Choroid plexus epithelial cell (primary cell): ENCODE data around the gene GALNT14.

Experiments used
- DNase-seq: peaks from one replicate; pipeline ENCODE4 v3.0.0-alpha.2; 2010; ENCODE audit warnings: low read depth
- H3K4me3 ChIP-seq: 2 replicates; pipeline ENCODE4 v1.5.1; 2011; ENCODE audit warnings: low read depth, mild to moderate bottlenecking, control low read depth, low read length, moderate library complexity
- CTCF ChIP-seq: conservative IDR thresholded peaks from 2 replicates; pipeline ENCODE4 v1.5.1; 2011; ENCODE audit warnings: low read depth, mild to moderate bottlenecking, control low read depth, inconsistent platforms, low read length, moderate library complexity

GALNT14 gene

GRCh38 chr2:31080361-31080760 is 57.9 kb downstream of the GALNT14 start:
- no peak overlapping the region for H3K4me3 ChIP-seq
- TF ChIP-seq CTCF = no peak
- DNase-seq = no peak

- TF ChIP-seq CTCF = peak; percentile 5
- H3K4me3 ChIP-seq = no peak overlapping the region
- no peak for DNase-seq
These were observed 58.6 kb downstream of the GALNT14 start for GRCh38 chr2:31079665-31080064.

- no peak for TF ChIP-seq CTCF
- DNase-seq = no peak
- no peak overlapping the region for H3K4me3 ChIP-seq
These were observed 59.6 kb downstream of the GALNT14 start for GRCh38 chr2:31078579-31079105.

GRCh38 chr2:31078011-31078410 is 60.2 kb downstream of the GALNT14 start:
- no peak overlapping the region for H3K4me3 ChIP-seq

GRCh38 chr2:31075941-31076590 is 62.2 kb downstream of the GALNT14 start:
- no peak overlapping the region for H3K4me3 ChIP-seq
- no peak for TF ChIP-seq CTCF
- DNase-seq = peak; percentile 5

More at GRCh38 chr2:31078011-31078410, 60.2 kb downstream of the GALNT14 start:
- no peak for TF ChIP-seq CTCF
- no peak for DNase-seq

GRCh38 chr2:31075431-31075830 is 62.8 kb downstream of the GALNT14 start:
- TF ChIP-seq CTCF = no peak
- H3K4me3 ChIP-seq = no peak overlapping the region
- DNase-seq = no peak

- no peak for TF ChIP-seq CTCF
- H3K4me3 ChIP-seq = no peak overlapping the region
- no peak for DNase-seq
These were observed 66.5 kb downstream of the GALNT14 start for GRCh38 chr2:31071741-31072140.
